ENCODE results near the gene LSM2.

LSM2 gene

DNA sequence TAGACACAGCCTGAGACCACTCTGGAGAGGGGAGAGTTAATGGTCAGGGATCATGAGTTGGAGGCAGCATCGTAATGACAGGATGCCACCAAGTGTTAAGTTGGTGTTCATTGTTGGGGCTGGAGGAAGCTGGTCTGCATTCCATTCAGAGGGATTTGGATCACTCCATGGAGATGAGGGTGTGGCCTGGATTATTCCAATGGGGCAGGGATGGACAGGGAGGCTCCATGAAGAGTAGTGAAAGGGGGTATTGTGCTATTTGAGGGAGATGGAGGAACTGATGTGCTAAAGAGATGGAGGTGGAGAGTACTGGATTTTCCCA is 43.2 kb downstream of the LSM2 start:
- in situ Hi-C loops (cut with HindIII; ENCODE audit: low pct_unique_long_range_greater_than_20kb, low sequenced_read_pairs): no loop called here
- DNase-seq (ENCODE audit: low read depth in 1 of 2, low spot score in 1 of 2): peak; percentile 55 to 84
- TF ChIP-seq JUND (IDR thresholded peaks at IDR 0.05; ENCODE audit: low read depth): no peak

DNA sequence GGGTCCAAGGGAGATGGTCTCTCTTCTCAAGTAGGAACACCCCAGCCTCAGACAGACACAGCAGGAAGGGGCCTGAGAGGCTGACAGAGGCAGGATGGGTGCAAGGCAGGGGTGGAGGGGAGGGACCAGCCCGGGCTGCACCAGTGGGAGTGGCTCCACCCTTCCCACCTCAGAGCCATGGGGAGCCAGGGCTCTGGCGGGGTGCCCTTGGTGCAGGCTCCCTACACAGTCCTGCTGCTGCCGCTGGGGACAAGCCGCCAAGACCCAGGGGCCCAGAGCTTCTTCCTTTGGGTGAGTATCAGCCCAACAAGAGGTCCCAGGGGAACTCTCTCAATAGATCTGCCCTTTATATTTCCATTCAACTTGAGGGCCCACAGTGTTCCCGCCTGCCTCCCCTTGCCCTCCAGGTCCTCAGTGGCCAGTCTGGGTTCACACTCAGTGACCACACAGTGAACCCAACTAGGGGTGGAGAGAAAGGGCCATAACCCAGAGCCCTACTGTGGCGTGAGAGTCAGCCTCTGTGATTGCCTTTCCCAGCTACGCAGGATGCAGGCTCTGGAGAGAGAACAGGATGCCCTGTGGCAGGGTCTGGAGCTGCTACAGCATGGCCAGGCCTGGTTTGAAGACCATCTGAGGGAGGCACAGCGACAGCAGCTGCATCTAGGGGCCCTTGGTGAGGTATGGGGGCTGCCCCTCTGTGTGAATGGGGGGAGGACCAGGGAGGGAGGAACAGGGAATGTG is 43.7 kb downstream of the LSM2 start:
- no peak for TF ChIP-seq JUND (IDR thresholded peaks at IDR 0.05; ENCODE audit: low read depth)
- DNase-seq (ENCODE audit: low read depth in 1 of 2, low spot score in 1 of 2): no peak
- in situ Hi-C loops (cut with HindIII; ENCODE audit: low pct_unique_long_range_greater_than_20kb, low sequenced_read_pairs): no loop called here

DNA sequence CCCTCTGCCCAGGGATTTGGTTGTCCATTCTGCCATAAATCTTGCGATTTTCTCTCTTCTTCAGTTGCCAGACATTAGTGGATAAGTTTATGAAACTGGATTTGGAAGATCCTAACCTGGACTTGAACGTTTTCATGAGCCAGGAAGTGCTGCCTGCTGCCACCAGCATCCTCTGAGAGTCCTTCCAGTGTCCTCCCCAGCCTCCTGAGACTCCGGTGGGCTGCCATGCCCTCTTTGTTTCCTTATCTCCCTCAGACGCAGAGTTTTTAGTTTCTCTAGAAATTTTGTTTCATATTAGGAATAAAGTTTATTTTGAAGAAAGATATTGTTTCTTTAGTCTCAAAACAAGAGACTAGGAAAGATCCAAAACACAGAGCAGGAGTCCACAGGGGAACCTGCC is 44.4 kb downstream of the LSM2 start, which contains the start of gene SAPCD1:
Gene SAPCD1 (plus strand): TSS at position 301 of the 400 bp plus-strand sequence. CDS start 399 bp downstream, outside the sequence.
- no peak for TF ChIP-seq JUND (IDR thresholded peaks at IDR 0.05; ENCODE audit: low read depth)
- in situ Hi-C loops (cut with HindIII; ENCODE audit: low pct_unique_long_range_greater_than_20kb, low sequenced_read_pairs): no loop called here
- no peak for DNase-seq (ENCODE audit: low read depth in 1 of 2, low spot score in 1 of 2)

DNA sequence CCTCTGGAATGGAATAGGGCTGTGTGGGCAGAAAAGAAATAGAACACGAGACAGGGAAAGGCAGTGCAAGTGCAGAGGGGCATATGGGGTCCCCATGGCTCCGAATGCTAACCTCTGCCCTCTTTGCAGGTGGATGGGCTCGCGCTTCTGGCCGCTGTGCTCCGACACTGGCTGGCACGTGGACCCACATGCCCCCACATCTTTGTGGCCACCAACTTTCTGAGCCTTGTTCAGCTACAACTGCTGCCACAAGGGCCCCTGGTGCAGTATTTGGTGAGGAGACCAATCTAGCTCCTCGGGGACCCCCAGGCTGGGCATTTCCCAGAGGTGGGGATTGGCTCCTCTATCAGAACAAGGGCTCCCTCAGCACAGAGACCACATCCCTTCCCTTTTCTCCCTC is 45.4 kb downstream of the LSM2 start:
- no peak for TF ChIP-seq JUND (IDR thresholded peaks at IDR 0.05; ENCODE audit: low read depth)
- in situ Hi-C loops (cut with HindIII; ENCODE audit: low pct_unique_long_range_greater_than_20kb, low sequenced_read_pairs): no loop called here
- DNase-seq (ENCODE audit: low read depth in 1 of 2, low spot score in 1 of 2): no peak

DNA sequence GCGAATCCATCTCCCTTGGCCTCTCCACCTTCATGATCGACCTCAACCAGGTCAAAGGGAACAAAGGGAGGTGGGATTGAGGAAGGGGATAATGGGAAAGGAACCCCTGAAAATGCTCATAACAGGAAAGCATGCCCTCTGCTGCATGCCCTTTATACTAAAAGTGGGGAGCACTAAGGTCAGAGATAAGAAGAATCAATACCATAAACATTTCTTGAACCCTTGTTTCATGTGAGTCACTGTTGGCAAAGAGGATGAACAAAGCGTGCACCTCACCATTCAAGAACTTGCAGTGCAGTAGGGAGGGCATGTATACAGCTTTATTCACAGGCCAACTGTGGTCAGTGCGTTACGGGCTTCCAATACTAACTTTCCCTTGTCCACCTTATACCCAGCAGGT is 46.0 kb downstream of the LSM2 start:
- DNase-seq (ENCODE audit: low read depth in 1 of 2, low spot score in 1 of 2): no peak
- no peak for TF ChIP-seq JUND (IDR thresholded peaks at IDR 0.05; ENCODE audit: low read depth)
- in situ Hi-C loops (cut with HindIII; ENCODE audit: low pct_unique_long_range_greater_than_20kb, low sequenced_read_pairs): no loop called here

DNA sequence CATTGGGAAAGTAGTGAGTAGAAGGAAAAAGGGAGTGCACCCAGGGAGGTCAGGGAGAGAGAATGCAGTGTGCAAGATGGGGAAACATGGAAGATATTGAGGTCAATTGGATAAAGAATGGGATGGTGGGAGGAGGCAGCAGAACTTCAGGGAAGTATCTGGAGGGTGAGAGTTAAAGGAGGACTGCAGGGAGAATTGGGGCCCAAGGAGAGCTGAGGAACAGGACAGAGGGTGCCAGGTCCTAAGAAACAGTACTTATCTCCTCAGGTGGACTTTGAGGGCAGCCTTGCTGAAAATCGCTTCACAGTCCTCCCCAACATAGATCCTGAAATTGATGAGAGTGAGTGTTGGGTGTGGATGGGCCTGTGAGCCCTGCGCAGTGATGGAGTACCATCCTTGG is 48.5 kb downstream of the LSM2 start:
- in situ Hi-C loops (cut with HindIII; ENCODE audit: low pct_unique_long_range_greater_than_20kb, low sequenced_read_pairs): no loop called here
- no peak for TF ChIP-seq JUND (IDR thresholded peaks at IDR 0.05; ENCODE audit: low read depth)

DNA sequence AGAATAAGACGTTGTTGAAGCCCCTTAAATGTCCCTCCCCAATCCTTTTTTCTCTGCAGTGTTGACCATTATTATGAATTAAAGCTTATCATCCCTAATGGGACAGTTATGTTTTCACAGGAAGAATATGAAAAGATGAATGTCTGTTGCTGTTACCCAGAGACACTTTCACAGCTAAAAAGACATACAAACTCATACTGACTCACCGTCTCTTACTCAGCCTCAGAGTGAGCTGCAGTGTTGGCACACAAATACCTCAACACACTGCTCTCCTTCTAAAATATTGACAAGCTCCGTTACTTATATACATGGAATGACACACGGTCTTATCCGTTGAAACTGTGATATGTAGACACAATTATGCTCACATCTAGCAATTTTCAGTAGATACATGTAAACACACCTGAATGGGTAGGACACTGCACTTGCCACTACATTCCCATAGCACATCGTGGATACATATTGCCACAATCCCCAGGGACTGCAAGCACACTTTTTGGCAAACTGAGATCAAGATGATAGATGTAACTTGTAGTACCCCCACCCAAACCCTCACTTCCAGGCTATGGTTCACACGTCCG is 53.9 kb downstream of the LSM2 start:
- no peak for DNase-seq (ENCODE audit: low read depth in 1 of 2, low spot score in 1 of 2)
- in situ Hi-C loops (cut with HindIII; ENCODE audit: low pct_unique_long_range_greater_than_20kb, low sequenced_read_pairs): no loop called here
- TF ChIP-seq JUND (IDR thresholded peaks at IDR 0.05; ENCODE audit: low read depth): no peak

More for the DNA sequence above, 48.5 kb downstream of the LSM2 start:
- no peak for DNase-seq (ENCODE audit: low read depth in 1 of 2, low spot score in 1 of 2)

DNA sequence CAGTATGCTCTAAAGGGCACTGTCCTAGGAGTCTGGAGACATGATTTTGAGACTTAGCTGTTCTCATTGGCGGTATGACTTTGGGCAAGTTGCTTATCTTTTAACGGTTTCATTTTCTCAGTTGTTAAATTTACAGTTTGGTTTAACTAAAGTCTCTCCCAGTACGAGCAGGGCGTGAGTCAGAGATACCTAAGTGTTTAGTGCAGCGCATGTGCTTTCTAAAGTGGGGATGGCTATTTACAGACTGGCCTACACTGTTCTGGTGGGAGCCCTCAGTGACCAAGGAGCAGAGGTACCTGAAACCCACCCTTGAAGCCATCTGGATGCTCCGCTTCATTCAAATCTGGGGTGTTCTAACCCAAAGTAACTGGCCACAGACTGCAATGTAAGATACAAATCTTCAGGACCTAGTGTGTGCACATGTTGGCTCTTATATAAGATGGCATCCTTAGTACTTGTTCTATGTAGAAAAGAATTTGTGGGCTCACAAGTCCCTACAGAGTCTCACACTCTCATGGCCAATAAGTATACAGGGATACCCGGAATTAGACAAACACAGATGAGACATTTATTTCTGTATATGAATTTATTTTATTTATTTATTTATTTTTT is 56.2 kb downstream of the LSM2 start:
- in situ Hi-C loops (cut with HindIII; ENCODE audit: low pct_unique_long_range_greater_than_20kb, low sequenced_read_pairs): no loop called here
- no peak for DNase-seq (ENCODE audit: low read depth in 1 of 2, low spot score in 1 of 2)

DNA sequence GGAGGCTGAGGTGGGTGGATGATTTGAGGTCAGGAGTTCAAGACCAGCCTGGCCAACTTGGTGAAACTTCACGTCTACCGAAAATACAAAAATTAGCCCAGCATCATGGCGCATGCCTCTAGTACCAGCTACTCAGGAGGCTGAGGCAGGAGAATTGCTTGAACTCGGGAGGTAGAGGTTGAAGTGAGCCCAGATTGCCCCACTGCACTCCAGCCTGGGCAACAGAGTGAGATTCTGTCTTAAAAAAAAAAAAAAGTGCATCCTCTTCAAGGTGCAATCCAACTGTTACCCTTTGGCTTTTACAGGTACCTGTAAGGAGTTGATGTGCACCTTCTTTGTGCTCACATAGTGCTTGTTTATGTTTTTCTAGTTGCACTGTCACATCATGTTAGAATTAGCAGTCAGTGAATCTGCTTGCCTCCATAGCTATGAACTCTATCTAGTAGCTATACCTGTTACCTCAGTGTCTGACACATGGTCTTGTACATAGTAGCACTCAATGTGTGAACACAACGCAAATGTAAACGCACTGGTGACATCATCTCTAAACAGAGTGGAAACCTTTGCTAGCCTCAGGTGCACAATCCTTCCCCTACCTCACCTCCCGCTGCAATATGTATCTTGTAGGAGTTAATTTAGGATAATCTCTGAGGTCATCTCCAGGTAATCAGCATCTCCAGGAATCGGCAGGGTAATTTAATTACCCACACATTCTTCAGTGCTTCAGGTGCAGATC is 57.3 kb downstream of the LSM2 start:
- TF ChIP-seq JUND (IDR thresholded peaks at IDR 0.05; ENCODE audit: low read depth): no peak
- peak in 1 of 2 experiments; percentile 52 for DNase-seq (ENCODE audit: low read depth in 1 of 2, low spot score in 1 of 2)
- in situ Hi-C loops (cut with HindIII; ENCODE audit: low pct_unique_long_range_greater_than_20kb, low sequenced_read_pairs): no loop called here

More for the DNA sequence above, 56.2 kb downstream of the LSM2 start:
- no peak for TF ChIP-seq JUND (IDR thresholded peaks at IDR 0.05; ENCODE audit: low read depth)
